NB4 (cell line): ENCODE data around the gene MRPL2.

Experiments used
- DNase-seq: peaks from one replicate; pipeline ENCODE4 v3.0.0; 2010; ENCODE audit warnings: low read depth
- H3K4me3 ChIP-seq: one replicate; pipeline ENCODE4 v1.5.1; 2011; ENCODE audit warnings: mild to moderate bottlenecking, low read depth, low read length, moderate library complexity
- MYC ChIP-seq: IDR thresholded peaks from 2 replicates; pipeline ENCODE4 v1.6.1; 2011; ENCODE audit warnings: low read depth, low read length
- POLR2A ChIP-seq: IDR thresholded peaks from 2 replicates; pipeline ENCODE4 v1.6.1; 2011; ENCODE audit warnings: mild to moderate bottlenecking; ENCODE audit not compliant: insufficient read length; ENCODE audit errors: extremely low read depth
- TF ChIP-seq, protein P1 (sequence below): IDR thresholded peaks from one replicate; pipeline ENCODE4 v1.5.1; 2012; ENCODE audit warnings: low read depth, low read length
- TF ChIP-seq, protein P2 (sequence below): IDR thresholded peaks from 2 replicates; pipeline ENCODE4 v1.6.1; 2011; ENCODE audit warnings: low read depth, low read length

MRPL2 gene

DNA sequence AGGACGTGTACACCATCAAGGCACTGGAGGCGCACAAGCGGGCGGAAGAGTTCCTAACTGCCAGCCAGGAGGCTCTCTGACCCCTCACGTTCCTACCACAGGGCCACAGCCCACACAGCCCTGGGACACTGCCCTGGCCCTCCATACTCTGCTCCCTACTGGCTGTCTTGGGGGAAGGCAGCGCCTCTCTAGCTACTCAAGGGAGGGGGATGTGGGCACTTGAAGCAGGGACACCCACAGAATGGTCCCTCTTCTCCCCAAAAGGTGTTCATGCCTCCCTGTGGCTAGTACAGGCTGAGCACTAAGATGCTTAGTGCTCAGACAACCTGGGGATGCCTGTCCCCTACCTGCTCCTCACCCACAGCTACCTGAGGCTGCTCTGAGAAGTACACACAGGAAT is 48.0 kb downstream of the MRPL2 start:
- no peak overlapping the region for H3K4me3 ChIP-seq
- peak; percentile 23 for DNase-seq
- TF ChIP-seq, protein P1, sequence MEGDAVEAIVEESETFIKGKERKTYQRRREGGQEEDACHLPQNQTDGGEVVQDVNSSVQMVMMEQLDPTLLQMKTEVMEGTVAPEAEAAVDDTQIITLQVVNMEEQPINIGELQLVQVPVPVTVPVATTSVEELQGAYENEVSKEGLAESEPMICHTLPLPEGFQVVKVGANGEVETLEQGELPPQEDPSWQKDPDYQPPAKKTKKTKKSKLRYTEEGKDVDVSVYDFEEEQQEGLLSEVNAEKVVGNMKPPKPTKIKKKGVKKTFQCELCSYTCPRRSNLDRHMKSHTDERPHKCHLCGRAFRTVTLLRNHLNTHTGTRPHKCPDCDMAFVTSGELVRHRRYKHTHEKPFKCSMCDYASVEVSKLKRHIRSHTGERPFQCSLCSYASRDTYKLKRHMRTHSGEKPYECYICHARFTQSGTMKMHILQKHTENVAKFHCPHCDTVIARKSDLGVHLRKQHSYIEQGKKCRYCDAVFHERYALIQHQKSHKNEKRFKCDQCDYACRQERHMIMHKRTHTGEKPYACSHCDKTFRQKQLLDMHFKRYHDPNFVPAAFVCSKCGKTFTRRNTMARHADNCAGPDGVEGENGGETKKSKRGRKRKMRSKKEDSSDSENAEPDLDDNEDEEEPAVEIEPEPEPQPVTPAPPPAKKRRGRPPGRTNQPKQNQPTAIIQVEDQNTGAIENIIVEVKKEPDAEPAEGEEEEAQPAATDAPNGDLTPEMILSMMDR = no peak
- TF ChIP-seq POLR2A = no peak
- TF ChIP-seq MYC = no peak
- TF ChIP-seq, protein P2, sequence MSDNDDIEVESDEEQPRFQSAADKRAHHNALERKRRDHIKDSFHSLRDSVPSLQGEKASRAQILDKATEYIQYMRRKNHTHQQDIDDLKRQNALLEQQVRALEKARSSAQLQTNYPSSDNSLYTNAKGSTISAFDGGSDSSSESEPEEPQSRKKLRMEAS = no peak

DNA sequence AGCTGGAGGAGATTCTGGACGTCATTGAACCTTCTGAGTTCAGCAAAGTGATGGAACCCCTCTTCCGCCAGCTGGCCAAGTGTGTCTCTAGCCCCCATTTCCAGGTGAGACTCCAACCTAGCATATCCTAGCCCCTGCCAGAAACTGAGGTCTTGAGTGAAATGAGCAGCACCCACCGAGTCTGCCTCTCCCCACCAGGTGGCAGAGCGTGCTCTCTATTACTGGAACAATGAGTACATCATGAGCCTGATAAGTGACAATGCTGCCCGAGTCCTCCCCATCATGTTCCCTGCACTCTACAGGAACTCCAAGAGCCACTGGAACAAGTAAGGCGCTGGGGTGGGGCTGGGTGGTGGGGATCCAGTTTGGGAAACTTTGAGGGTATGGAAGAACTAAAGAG is 50.1 kb downstream of the MRPL2 start:
- H3K4me3 ChIP-seq = no peak overlapping the region
- no peak for TF ChIP-seq MYC
- TF ChIP-seq, protein P1 = peak; percentile 52
- no peak for TF ChIP-seq POLR2A
- TF ChIP-seq, protein P2 = no peak
- peak; percentile 62 for DNase-seq

DNA sequence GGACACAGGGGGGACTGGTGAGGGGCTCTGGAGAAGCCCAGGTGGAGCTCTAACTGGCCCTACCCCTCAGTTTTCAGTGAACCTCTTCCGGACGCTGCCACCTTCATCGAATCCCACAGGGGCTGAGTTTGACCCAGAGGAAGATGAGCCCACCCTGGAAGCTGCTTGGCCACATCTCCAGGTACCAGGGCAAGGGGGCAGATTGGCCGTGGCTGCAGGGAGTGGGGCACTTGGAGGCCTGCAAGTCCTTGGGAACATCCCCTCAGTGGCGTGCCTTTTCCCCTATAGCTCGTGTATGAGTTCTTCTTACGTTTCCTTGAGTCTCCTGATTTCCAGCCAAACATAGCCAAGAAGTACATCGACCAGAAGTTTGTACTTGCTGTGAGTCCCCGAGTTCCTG is 52.1 kb downstream of the MRPL2 start:
- TF ChIP-seq, protein P2 = no peak
- TF ChIP-seq, protein P1 = no peak
- TF ChIP-seq MYC = no peak
- no peak for TF ChIP-seq POLR2A
- no peak for DNase-seq
- H3K4me3 ChIP-seq = no peak overlapping the region

DNA sequence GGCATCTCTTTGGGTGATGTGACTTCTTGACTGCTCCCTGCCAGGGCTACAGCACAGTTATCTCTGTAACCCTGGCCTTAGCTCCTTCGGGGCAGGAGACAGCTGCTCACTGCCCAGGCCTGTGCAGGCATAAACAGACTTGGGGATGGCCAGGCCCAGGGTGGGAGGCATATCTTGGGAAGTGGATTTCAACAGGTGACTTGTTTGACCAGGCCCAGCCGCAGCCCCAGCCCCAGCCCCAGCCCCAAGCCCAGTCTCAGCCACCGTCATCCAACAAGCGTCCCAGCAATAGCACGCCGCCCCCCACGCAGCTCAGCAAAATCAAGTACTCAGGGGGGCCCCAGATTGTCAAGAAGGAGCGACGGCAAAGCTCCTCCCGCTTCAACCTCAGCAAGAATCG is 53.0 kb downstream of the MRPL2 start:
- no peak for DNase-seq
- no peak overlapping the region for H3K4me3 ChIP-seq
- TF ChIP-seq MYC = no peak
- TF ChIP-seq, protein P2 = no peak
- TF ChIP-seq, protein P1 = no peak
- no peak for TF ChIP-seq POLR2A

DNA sequence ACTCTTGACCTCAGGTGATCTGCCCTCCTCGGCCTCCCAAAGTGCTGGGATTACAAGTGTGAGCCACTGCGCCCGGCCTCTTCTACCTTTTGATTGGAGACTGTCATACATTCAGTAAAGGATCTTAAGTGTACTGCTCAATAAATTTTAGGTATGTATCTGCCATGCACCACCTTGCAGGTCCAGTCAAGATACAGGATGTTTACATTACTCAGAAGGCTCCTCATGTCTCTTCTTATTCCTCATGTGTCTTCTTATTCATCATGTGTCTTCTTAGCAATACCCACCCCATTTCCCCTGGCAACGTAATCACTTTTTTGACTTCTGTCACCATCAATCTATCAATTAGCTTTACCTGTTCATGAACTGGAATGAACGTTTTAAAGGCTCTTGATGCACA is 53.4 kb downstream of the MRPL2 start:
- no peak overlapping the region for H3K4me3 ChIP-seq
- no peak for DNase-seq
- TF ChIP-seq MYC (no peak), POLR2A (no peak)
- TF ChIP-seq, protein P2 = no peak
- TF ChIP-seq, protein P1 = no peak
